B cell (primary cell): ENCODE data around the gene TRMT13. TPM values are rescaled to one million over a fixed set of nuclear protein-coding genes. Genes with fewer than 3 reads are reported as not detected.

ENCODE experiments used
- ATAC-seq: fragments of 200-7000 bp; cut with Tn5 transposase; one replicate; pipeline ENCODE4 v1.10.0; 2021; ENCODE audit warnings: low read depth, mild to moderate bottlenecking, moderate number of reproducible peaks, moderate library complexity
- CTCF ChIA-PET: fragments of 350-600 bp; sonication (Branson Sonifier 250); formaldehyde crosslinking; loops from one replicate; lab custom pipeline; 2021; ENCODE audit warnings: antibody characterized with exemption, inconsistent platforms; lab: Charles Lee
- POLR2A ChIA-PET: fragments of 350-600 bp; sonication (Branson Sonifier 250); formaldehyde crosslinking; loops from one replicate; lab custom pipeline; 2021; ENCODE audit warnings: antibody characterized with exemption; lab: Charles Lee
- DNase-seq: peaks from one replicate; pipeline ENCODE4 v3.0.0; 2013
- H2AFZ ChIP-seq: 2 replicates; pipeline ENCODE4 v1.6.1; 2012; ENCODE audit warnings: mild to moderate bottlenecking, low read depth, low read length; ENCODE audit not compliant: insufficient read depth, poor library complexity, severe bottlenecking
- H3K27ac ChIP-seq, 2 donors: 1 replicate in 1 of 2; 2 replicates in 1 of 2; pipeline ENCODE4 v1.5.1; 2012 to 2013; ENCODE audit warnings: low read length in 2 of 2, mild to moderate bottlenecking in 2 of 2, moderate library complexity in 1 of 2
- H3K27me3 ChIP-seq, 4 experiments: fragments of 200-600 bp in 1 of 4; sonication (generic) in 1 of 4; replicated peaks in 1 of 4; 1 replicate in 2 of 4; 2 replicates in 2 of 4; pipeline versions ENCODE4 v1.6.1 to v1.7.0; 2013 to 2016; ENCODE audit warnings: low read length in 3 of 4, mild to moderate bottlenecking in 2 of 4, mixed read lengths in 1 of 4, moderate library complexity in 1 of 4; ENCODE audit not compliant: insufficient read depth in 4 of 4, control insufficient read depth in 3 of 4; ENCODE audit errors: control extremely low read depth in 1 of 4
- H3K36me3 ChIP-seq, 2 experiments: replicated peaks in 1 of 2; 1 replicate in 1 of 2; 2 replicates in 1 of 2; pipeline versions ENCODE4 v1.6.1 to v1.7.1; 2013; ENCODE audit warnings: low read length in 1 of 2; ENCODE audit not compliant: insufficient read depth in 2 of 2, control insufficient read depth in 1 of 2; ENCODE audit errors: control extremely low read depth in 1 of 2, extremely low read depth in 1 of 2
- H3K4me1 ChIP-seq, 2 donors: fragments of 200-600 bp in 1 of 2; sonication (generic) in 1 of 2; 1 replicate in 1 of 2; 2 replicates in 1 of 2; pipeline versions ENCODE4 v1.5.1 to v1.6.1; 2013 to 2017; ENCODE audit warnings: low read length in 2 of 2; ENCODE audit not compliant: control insufficient read depth in 2 of 2, insufficient read depth in 2 of 2
- H3K4me2 ChIP-seq: replicated peaks from 2 replicates; pipeline ENCODE3; 2012; ENCODE audit warnings: mild to moderate bottlenecking, low read depth, low read length; ENCODE audit not compliant: poor library complexity, severe bottlenecking
- H3K4me3 ChIP-seq, 5 experiments: fragments of 200-600 bp in 1 of 5; sonication (generic) in 1 of 5; 1 replicate in 3 of 5; 2 replicates in 2 of 5; pipeline versions ENCODE4 v1.5.1 to v1.7.0; 2011 to 2016; ENCODE audit warnings: low read length in 4 of 5, mild to moderate bottlenecking in 4 of 5, low read depth in 2 of 5, control low read depth in 1 of 5, moderate library complexity in 1 of 5; ENCODE audit not compliant: insufficient read depth in 1 of 5; ENCODE audit errors: control extremely low read depth in 1 of 5, extremely low read depth in 1 of 5
- H3K79me2 ChIP-seq: fragments of 200-600 bp; sonication (generic); one replicate; pipeline ENCODE4 v1.6.0; 2016; ENCODE audit warnings: low read length; ENCODE audit not compliant: control insufficient read depth, insufficient read depth
- H3K9ac ChIP-seq: fragments of 200-600 bp; sonication (generic); 2 replicates; pipeline ENCODE4 v1.6.1; 2017; ENCODE audit warnings: mild to moderate bottlenecking, low read length, moderate library complexity
- H3K9me3 ChIP-seq, 3 donors: one replicate each; pipeline versions ENCODE4 v1.6.1 to v1.7.1; 2013; ENCODE audit warnings: low read length in 2 of 3; ENCODE audit not compliant: control insufficient read depth in 2 of 3, insufficient read depth in 1 of 3; ENCODE audit errors: control extremely low read depth in 1 of 3
- H4K20me1 ChIP-seq: 2 replicates; pipeline ENCODE4 v1.6.0; 2012; ENCODE audit warnings: mild to moderate bottlenecking, low read length; ENCODE audit not compliant: insufficient read depth, control insufficient read depth, poor library complexity, severe bottlenecking
- H3K27ac Mint-ChIP-seq: one replicate; pipeline ENCODE4 v1.8.0; 2021; ENCODE audit warnings: mixed read lengths
- H3K27me3 Mint-ChIP-seq: one replicate; pipeline ENCODE4 v1.8.0; 2021; ENCODE audit warnings: mixed read lengths
- H3K4me1 Mint-ChIP-seq: one replicate; pipeline ENCODE4 v1.8.0; 2021; ENCODE audit warnings: mixed read lengths
- H3K4me3 Mint-ChIP-seq: one replicate; pipeline ENCODE4 v1.8.0; 2021; ENCODE audit warnings: mixed read lengths
- H3K9me3 Mint-ChIP-seq: one replicate; pipeline ENCODE4 v1.8.0; 2022; ENCODE audit warnings: mixed read lengths; ENCODE audit not compliant: insufficient read depth
- CTCF ChIP-seq: fragments of 200-600 bp; IDR thresholded peaks from one replicate; pipeline ENCODE4 v1.8.0; 2022; ENCODE audit warnings: antibody characterized with exemption, mild to moderate bottlenecking
- EZH2 ChIP-seq: IDR thresholded peaks from 2 replicates; pipeline ENCODE4 v1.6.1; 2012; ENCODE audit warnings: borderline replicate concordance, low read depth, mild to moderate bottlenecking, moderate library complexity, low read length; ENCODE audit not compliant: insufficient read depth, poor library complexity, severe bottlenecking
- WGBS: methylation state at CpG from one replicate; pipeline ENCODE4 v1.1.5; 2013; ENCODE audit warnings: missing lambda C conversion rate; ENCODE audit not compliant: insufficient coverage; 5-methylcytosine and 5-hydroxymethylcytosine counted together
- intact Hi-C: fragments of 100-400 bp; cut with micrococcal nuclease; formaldehyde crosslinking; loops from one replicate; pipeline ENCODE4 v1.10.0; 2022
- polyA plus RNA-seq: library from polyadenylated mRNA; depleted of rRNA; stranded (reverse); fragments of >200 nt; gene quantifications from 2 replicates; pipeline ENCODE4 v1.2.3, GENCODE V29; 2012
- total RNA-seq, 2 donors: library from RNA; stranded (reverse); fragments of 120-200 nt in 1 of 2; gene quantifications; 1 replicate in 1 of 2; 2 replicates in 1 of 2; pipeline versions ENCODE4 v1.2.3 to v1.2.4, GENCODE V29; 2013 to 2022

The TRMT13 gene
- total and polyA plus RNA-seq, 2 donors (not counting 1 experiment from before 2014, with no cell fraction given) = 15.6 to 40.1 TPM

- Histone ChIP-seq H4K20me1 (no peaks in the 10 kb centered on the region), H3K9ac (no peak overlapping the region), H2AFZ (no peak overlapping the region), H3K4me2 (no peak overlapping the region), H3K79me2 (no peaks in the 10 kb centered on the region), H3K27me3 (no peaks in the 10 kb centered on the region), H3K27ac (no peak overlapping the region), H3K4me1 (peaks cover 9 to 11% of the 10 kb centered on the region in 2 donors), H3K4me3 (no peak overlapping the region), H3K9me3 (no peaks in the 10 kb centered on the region), H3K36me3 (peaks cover 0 to 2% of the 10 kb centered on the region in 2 experiments)
- Mint-ChIP-seq H3K4me1 (peaks cover 10% of the 10 kb centered on the region), H3K27me3 (no peaks in the 10 kb centered on the region), H3K4me3 (no peak overlapping the region), H3K27ac (no peak overlapping the region), H3K9me3 (no peaks in the 10 kb centered on the region)
- DNase-seq = no peak
- ChIA-PET POLR2A (no interaction called here), CTCF (no interaction called here)
- no peak for ATAC-seq
- intact Hi-C loops = no loop called here
- no peak for TF ChIP-seq CTCF
- TF ChIP-seq EZH2 = no peak
- WGBS = no CpG with 5 or more reads among the region's 3 CpGs
Measured at GRCh38 chr1:100187912-100188311, 54.9 kb downstream of the TRMT13 start.

- WGBS = 100% methylated on average over 1 of the region's 3 CpGs
- Histone ChIP-seq H4K20me1 (no peaks in the 10 kb centered on the region), H3K27me3 (no peaks in the 10 kb centered on the region), H3K9me3 (no peaks in the 10 kb centered on the region), H3K4me2 (no peak overlapping the region), H2AFZ (no peak overlapping the region), H3K36me3 (peaks cover 0 to 3% of the 10 kb centered on the region in 2 experiments), H3K4me1 (peaks cover 9 to 11% of the 10 kb centered on the region in 2 donors), H3K27ac (no peak overlapping the region), H3K79me2 (no peaks in the 10 kb centered on the region), H3K4me3 (no peak overlapping the region), H3K9ac (no peak overlapping the region)
- ChIA-PET POLR2A (no interaction called here), CTCF (no interaction called here)
- Mint-ChIP-seq H3K27me3 (no peaks in the 10 kb centered on the region), H3K27ac (no peak overlapping the region), H3K4me3 (no peak overlapping the region), H3K9me3 (no peaks in the 10 kb centered on the region), H3K4me1 (peaks cover 10% of the 10 kb centered on the region)
- intact Hi-C loops = no loop called here
- TF ChIP-seq CTCF (no peak), EZH2 (no peak)
- DNase-seq (no peak), ATAC-seq (no peak)
Measured at GRCh38 chr1:100188617-100189016, 55.7 kb downstream of the TRMT13 start.
